Left lung (tissue), 10 donors: ENCODE measurements around the gene TMEM119. TPM values are rescaled to one million over a fixed set of nuclear protein-coding genes. Genes with fewer than 3 reads are reported as not detected.

Experiments
- ATAC-seq: fragments of 200-7000 bp; cut with Tn5 transposase; one replicate; pipeline ENCODE4 v1.9.1; 2020; ENCODE audit warnings: moderate library complexity
- DNase-seq, 4 donors: peaks; one replicate each; pipeline ENCODE4 v3.0.0-alpha.2; 2013 to 2020
- H3K27ac ChIP-seq, 2 donors: fragments of 200-600 bp; sonication (generic) in 1 of 2; one replicate each; pipeline versions ENCODE4 v1.5.0 to v1.8.0; 2020 to 2021
- H3K27me3 ChIP-seq, 2 donors: fragments of 200-600 bp; sonication (generic) in 1 of 2; one replicate each; pipeline versions ENCODE4 v1.5.0 to v1.8.0; 2020 to 2021
- H3K36me3 ChIP-seq, 2 donors: fragments of 200-600 bp; sonication (generic) in 1 of 2; one replicate each; pipeline versions ENCODE4 v1.5.0 to v1.8.0; 2020 to 2021
- H3K4me1 ChIP-seq, 2 donors: fragments of 200-600 bp; one replicate each; pipeline ENCODE4 v1.8.0; 2021
- H3K4me3 ChIP-seq, 2 donors: fragments of 200-600 bp; sonication (generic) in 1 of 2; one replicate each; pipeline versions ENCODE4 v1.5.0 to v1.8.0; 2020 to 2021; ENCODE audit warnings: mild to moderate bottlenecking in 1 of 2
- H3K9me3 ChIP-seq, 2 donors: fragments of 200-600 bp; sonication (generic) in 1 of 2; one replicate each; pipeline versions ENCODE4 v1.5.0 to v1.8.0; 2020 to 2021
- intact Hi-C, 2 donors: fragments of 100-400 bp; cut with DNase I; formaldehyde crosslinking; loops; one replicate each; pipeline versions ENCODE4 v1.11.2 to v1.14.2; 2022
- polyA plus RNA-seq, 6 donors: library from polyadenylated mRNA; unstranded; fragments of 120-200 nt; gene quantifications; one replicate each; pipeline ENCODE4 v1.2.1, GENCODE V29; 2013; ENCODE audit not compliant: insufficient read length in 6 of 6
- total RNA-seq, 2 donors: library from RNA; stranded (reverse); fragmentation: NEBNext Ultra II Directional; extraction: Animal tissue kit (Norgen Biotek cat#: 25700); gene quantifications; one replicate each; pipeline ENCODE4 v1.2.1, GENCODE V29; 2021
- TF ChIP-seq, protein P1 (sequence below), 2 donors: fragments of 200-600 bp; sonication (generic) in 1 of 2; IDR thresholded peaks; one replicate each; pipeline versions ENCODE4 v1.5.0 to v1.8.0; 2021; ENCODE audit warnings: antibody characterized with exemption in 2 of 2
- donor health status: DM: no; HTN: yes; CAD: no.
- donor health status: DM: no; HTN: no; CAD: no.

Gene TMEM119
- total and polyA plus RNA-seq, 8 donors: 34.0 to 90.9 (median 45.9) TPM

DNA sequence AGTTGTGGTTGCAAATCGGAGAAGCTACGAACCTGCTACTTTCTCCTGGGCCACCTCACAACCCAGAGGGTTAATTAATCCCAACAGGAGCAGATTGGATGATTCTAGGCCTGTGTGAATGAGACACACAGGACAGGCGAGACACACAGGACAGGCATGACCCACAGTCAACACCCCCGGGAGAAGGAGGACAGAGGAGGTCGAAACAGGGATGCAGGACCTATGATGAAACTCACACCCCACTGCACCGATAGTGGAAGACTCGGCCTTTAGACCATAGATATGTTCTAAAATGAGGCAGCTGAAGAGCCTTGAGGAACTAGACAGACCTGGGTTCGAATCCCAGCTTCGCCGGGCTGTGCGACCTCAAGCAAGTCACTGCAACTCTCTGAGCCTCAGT, 11.6 kb downstream of the TMEM119 start:
- no peaks in the 10 kb centered on the region for H3K36me3 ChIP-seq
- H3K4me1 ChIP-seq: no peaks in the 10 kb centered on the region
- intact Hi-C loops: no loop called here
- TF ChIP-seq, protein P1, sequence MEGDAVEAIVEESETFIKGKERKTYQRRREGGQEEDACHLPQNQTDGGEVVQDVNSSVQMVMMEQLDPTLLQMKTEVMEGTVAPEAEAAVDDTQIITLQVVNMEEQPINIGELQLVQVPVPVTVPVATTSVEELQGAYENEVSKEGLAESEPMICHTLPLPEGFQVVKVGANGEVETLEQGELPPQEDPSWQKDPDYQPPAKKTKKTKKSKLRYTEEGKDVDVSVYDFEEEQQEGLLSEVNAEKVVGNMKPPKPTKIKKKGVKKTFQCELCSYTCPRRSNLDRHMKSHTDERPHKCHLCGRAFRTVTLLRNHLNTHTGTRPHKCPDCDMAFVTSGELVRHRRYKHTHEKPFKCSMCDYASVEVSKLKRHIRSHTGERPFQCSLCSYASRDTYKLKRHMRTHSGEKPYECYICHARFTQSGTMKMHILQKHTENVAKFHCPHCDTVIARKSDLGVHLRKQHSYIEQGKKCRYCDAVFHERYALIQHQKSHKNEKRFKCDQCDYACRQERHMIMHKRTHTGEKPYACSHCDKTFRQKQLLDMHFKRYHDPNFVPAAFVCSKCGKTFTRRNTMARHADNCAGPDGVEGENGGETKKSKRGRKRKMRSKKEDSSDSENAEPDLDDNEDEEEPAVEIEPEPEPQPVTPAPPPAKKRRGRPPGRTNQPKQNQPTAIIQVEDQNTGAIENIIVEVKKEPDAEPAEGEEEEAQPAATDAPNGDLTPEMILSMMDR (IDR thresholded peaks at IDR 0.05): no peak
- no peak overlapping the region for H3K27ac ChIP-seq
- H3K27me3 ChIP-seq: peaks cover 0 to 10% of the 10 kb centered on the region in 2 donors
- no peaks in the 10 kb centered on the region for H3K9me3 ChIP-seq
- H3K4me3 ChIP-seq: no peak overlapping the region
- ATAC-seq (no peak), DNase-seq (no peak)

DNA sequence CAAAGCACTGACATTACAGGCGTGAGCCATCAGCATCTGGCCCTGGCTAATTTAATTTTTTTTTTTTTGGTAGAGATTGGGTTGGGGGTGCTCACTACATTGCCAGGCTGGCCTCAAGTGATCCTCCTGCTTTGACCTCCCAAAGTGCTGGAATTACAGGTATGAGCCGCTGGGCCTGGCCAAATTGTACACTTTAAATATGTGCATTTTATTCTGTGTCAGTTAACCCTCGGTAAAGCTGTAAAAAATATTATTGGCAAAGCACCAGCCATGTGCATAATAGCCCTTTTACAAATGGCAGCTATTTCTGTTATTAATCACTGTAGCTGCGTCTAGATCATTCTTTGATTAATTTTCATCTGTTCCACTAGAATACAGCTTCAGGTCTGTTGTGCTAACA, 12.0 kb downstream of the TMEM119 start:
- no peak for DNase-seq
- no peak overlapping the region for H3K4me3 ChIP-seq
- TF ChIP-seq, protein P1 (IDR thresholded peaks at IDR 0.05): no peak
- intact Hi-C loops: no loop called here
- no peak for ATAC-seq
- H3K36me3 ChIP-seq: no peaks in the 10 kb centered on the region
- peaks cover 0 to 10% of the 10 kb centered on the region in 2 donors for H3K27me3 ChIP-seq
- H3K27ac ChIP-seq: no peak overlapping the region
- H3K4me1 ChIP-seq: no peaks in the 10 kb centered on the region
- no peaks in the 10 kb centered on the region for H3K9me3 ChIP-seq

DNA sequence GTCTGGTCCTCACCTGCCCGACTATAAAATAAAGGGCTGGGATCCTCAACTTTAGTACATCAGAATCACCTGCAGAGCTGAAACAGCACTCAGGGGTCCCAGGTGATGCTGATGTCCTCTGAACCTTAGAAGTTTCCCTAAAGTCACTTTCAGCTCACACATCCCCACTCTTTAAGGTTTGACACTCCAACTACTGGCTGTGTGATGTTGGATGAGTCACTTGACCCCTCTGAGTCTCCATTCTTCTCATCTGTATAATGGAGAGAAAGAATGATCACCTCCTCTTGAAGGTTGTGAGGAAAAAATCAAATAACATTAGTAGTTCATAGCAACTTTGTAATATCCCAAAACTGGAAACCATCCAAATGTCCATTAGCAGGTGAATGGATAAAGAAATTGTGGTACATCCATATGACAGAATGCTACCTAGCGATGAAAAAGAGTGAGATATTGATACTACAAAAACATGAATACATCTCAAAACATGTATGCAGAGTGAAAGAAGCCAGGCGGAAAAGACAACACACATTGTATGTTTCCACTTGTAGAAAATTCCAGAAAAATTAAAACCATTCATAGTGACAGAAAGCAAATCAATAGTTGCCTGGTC, 13.3 kb downstream of the TMEM119 start:
- no peak overlapping the region for H3K4me3 ChIP-seq
- no peaks in the 10 kb centered on the region for H3K4me1 ChIP-seq
- no peaks in the 10 kb centered on the region for H3K36me3 ChIP-seq
- H3K27ac ChIP-seq: no peak overlapping the region
- no peak for ATAC-seq
- H3K27me3 ChIP-seq: peaks cover 0 to 6% of the 10 kb centered on the region in 2 donors
- intact Hi-C loops: no loop called here
- DNase-seq: no peak
- TF ChIP-seq, protein P1 (IDR thresholded peaks at IDR 0.05): no peak
- no peaks in the 10 kb centered on the region for H3K9me3 ChIP-seq

DNA sequence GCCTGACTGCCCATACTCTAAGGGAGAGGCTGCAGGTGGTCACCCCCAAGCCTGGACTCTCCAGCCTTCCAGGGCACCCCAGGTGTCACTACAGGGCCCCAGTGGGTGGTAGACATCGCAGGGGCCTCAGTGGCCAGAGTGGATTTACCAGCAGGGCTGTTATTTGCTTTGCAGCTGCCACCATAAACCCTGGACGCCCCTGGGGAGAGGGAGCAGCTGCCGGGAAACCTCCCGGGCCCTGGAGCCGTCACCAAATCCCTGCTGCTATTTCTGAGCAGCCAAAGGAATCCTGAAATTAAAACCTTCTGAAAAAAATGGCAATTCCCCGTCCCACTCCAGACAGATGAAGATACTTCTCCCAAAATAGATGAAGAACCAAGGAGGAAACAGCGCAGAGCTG, 13.9 kb downstream of the TMEM119 start:
- TF ChIP-seq, protein P1 (IDR thresholded peaks at IDR 0.05): no peak
- no peaks in the 10 kb centered on the region for H3K4me1 ChIP-seq
- peaks cover 0 to under 1% of the 10 kb centered on the region in 2 donors for H3K27me3 ChIP-seq
- H3K9me3 ChIP-seq: no peaks in the 10 kb centered on the region
- no peak for DNase-seq
- intact Hi-C loops: no loop called here
- H3K4me3 ChIP-seq: no peak overlapping the region
- no peaks in the 10 kb centered on the region for H3K36me3 ChIP-seq
- no peak overlapping the region for H3K27ac ChIP-seq
- no peak for ATAC-seq

DNA sequence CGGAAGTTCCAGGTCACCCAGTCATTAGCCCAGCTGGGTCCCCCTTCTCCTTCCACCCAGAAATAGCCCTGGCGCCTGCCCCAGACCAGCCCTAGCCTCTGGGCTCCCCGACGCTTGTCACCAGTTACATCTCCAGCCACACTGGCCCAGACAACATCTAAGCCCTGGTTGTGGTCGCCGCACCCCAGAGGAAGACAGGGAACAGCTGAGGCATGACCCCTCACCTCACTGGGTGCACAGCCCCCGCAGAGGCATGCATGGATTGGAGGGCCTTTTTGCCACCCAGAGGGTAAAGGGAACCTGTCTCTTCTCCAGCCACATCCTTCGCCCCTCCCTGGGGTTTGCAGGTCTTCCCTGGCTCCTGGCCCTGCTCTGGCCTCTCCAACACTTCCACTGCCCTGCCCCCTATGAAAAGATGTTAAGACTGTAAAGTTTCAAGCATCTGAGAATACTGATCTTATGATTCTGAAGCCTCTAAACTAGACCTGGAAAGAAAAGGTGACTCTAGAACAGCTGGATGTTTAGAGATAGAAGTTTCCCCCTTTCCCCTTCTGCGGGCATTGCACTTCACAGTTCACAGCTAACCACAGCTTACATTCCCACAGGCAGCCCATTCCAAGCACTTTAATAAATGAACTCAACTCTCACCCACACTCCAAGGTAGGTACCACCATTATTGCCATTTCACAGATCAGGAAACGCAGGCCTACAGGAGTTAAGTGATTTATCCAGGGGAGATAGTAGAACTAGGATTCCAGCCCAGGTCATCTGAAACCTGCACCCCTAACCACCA, 14.7 kb downstream of the TMEM119 start:
- no peaks in the 10 kb centered on the region for H3K9me3 ChIP-seq
- H3K27me3 ChIP-seq: no peaks in the 10 kb centered on the region
- no peak overlapping the region for H3K27ac ChIP-seq
- no peaks in the 10 kb centered on the region for H3K4me1 ChIP-seq
- DNase-seq: no peak
- intact Hi-C loops: no loop called here
- no peaks in the 10 kb centered on the region for H3K36me3 ChIP-seq
- ATAC-seq: no peak
- TF ChIP-seq, protein P1 (IDR thresholded peaks at IDR 0.05): no peak
- no peak overlapping the region for H3K4me3 ChIP-seq
